Gastroesophageal sphincter (tissue), 3 donors: Measurements from ENCODE around the gene MITF.

Source experiments
- EP300 ChIP-seq: sonication (generic); formaldehyde crosslinking; IDR thresholded peaks from one replicate; pipeline ENCODE4 v1.6.1; 2017; ENCODE audit warnings: antibody characterized with exemption, mild to moderate bottlenecking
- POLR2A ChIP-seq, 2 donors: fragments of 450-650 bp; IDR thresholded peaks; one replicate each; pipeline ENCODE4 v1.6.1; 2017; ENCODE audit warnings: antibody characterized with exemption in 2 of 2, mild to moderate bottlenecking in 2 of 2, moderate library complexity in 1 of 2
- POLR2AphosphoS5 ChIP-seq: sonication (generic); formaldehyde crosslinking; IDR thresholded peaks from one replicate; pipeline ENCODE4 v1.6.1; 2017; ENCODE audit warnings: antibody characterized with exemption
- TF ChIP-seq, protein P1 (sequence below), 4 experiments: fragments of 200-600 bp in 2 of 4; fragments of 450-650 bp in 2 of 4; sonication (generic) in 1 of 4; IDR thresholded peaks; one replicate each; pipeline ENCODE4 v1.5.1; 2017 to 2019; ENCODE audit warnings: antibody characterized with exemption in 4 of 4, mild to moderate bottlenecking in 2 of 4, moderate library complexity in 2 of 4

DNA sequence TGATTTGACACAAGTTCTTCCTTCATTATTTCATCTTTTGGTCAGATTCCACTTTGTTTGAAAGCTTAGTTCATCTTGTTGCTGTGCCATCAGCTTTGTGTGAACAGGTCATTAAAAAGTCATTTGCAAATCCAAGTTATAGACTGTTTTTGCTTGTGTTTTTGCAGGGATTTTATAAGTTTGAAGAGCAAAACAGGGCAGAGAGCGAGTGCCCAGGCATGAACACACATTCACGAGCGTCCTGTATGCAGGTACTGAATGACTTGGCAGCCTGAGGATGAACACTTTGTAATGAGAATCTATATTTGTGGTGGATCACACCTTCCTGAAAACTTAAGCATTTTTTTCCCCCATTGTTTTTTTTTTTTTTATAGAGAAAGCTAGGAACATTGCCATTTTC is 199.7 kb downstream of the MITF start:
- TF ChIP-seq, protein P1, sequence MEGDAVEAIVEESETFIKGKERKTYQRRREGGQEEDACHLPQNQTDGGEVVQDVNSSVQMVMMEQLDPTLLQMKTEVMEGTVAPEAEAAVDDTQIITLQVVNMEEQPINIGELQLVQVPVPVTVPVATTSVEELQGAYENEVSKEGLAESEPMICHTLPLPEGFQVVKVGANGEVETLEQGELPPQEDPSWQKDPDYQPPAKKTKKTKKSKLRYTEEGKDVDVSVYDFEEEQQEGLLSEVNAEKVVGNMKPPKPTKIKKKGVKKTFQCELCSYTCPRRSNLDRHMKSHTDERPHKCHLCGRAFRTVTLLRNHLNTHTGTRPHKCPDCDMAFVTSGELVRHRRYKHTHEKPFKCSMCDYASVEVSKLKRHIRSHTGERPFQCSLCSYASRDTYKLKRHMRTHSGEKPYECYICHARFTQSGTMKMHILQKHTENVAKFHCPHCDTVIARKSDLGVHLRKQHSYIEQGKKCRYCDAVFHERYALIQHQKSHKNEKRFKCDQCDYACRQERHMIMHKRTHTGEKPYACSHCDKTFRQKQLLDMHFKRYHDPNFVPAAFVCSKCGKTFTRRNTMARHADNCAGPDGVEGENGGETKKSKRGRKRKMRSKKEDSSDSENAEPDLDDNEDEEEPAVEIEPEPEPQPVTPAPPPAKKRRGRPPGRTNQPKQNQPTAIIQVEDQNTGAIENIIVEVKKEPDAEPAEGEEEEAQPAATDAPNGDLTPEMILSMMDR (IDR thresholded peaks at IDR 0.05), result no peak
- TF ChIP-seq POLR2AphosphoS5, result no peak
- TF ChIP-seq POLR2A (IDR thresholded peaks at IDR 0.05), result no peak
- TF ChIP-seq EP300, result no peak
